Ureter (tissue), 1 donor: ENCODE data around the gene SAFB. TPM values are rescaled to one million over a fixed set of nuclear protein-coding genes. Genes with fewer than 3 reads are reported as not detected.
"Not testable (repeated sequence)": the region's sequence is repeated elsewhere in the genome, so short reads cannot be mapped to it uniquely, and the experiment has no call there.

Source experiments
- DNase-seq: peaks from one replicate; pipeline ENCODE4 v3.0.0-alpha.2; 2020; ENCODE audit warnings: low spot score
- total RNA-seq: library from RNA; stranded (reverse); gene quantifications from one replicate; pipeline ENCODE4 v1.2.4, GENCODE V29; 2023
- donor health status: DM: yes; HTN: yes; CAD: no.

Gene SAFB
- total RNA-seq, 1 donor from 2014 or later: 90.0 TPM

DNA sequence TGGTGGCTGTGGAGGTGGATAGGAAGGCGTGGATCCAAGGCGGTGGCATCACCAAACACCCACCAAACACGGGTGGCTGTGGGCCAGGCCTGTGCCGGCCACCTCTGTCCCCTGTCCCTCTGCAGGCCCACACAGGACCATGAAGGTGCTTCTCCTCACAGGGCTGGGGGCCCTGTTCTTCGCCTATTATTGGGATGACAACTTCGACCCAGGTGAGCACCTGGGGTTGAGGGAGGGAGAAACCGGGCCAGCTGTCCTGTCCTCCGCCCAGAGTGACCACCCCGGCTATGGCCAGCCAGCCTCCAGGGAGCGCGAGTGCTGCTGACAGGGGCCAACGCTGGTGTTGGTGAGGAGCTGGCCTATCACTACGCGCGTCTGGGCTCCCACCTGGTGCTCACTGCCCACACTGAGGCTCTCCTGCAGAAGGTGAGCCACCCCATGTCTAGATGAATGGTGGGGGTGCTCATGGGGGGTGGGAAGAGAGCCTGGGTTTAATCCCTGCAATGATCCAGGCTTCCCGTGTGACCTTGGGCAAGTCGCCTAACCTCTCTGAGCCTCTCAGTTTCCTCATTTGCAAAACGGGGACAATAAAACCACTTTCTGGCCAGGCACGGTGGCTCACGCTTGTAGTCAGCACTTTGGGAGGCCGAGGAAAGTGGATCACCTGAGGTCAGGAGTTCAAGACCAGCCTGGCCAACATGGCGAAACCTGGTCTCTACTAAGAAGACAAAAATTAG, 62.0 kb downstream of the SAFB start:
- DNase-seq: no peak

DNA sequence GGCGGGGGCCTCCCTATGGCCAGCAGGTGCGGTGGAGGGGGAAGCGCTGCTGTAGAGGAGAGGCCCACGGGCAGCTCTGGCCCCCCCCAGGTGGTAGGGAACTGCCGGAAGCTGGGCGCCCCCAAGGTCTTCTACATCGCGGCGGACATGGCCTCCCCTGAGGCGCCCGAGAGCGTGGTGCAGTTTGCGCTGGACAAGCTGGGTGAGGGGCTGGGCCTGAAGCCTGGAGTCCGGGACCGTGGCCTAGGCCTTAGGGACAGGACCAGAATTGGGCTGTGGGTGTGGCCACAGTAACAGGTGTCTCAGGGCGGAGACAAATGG, 63.4 kb downstream of the SAFB start:
- DNase-seq: no peak

DNA sequence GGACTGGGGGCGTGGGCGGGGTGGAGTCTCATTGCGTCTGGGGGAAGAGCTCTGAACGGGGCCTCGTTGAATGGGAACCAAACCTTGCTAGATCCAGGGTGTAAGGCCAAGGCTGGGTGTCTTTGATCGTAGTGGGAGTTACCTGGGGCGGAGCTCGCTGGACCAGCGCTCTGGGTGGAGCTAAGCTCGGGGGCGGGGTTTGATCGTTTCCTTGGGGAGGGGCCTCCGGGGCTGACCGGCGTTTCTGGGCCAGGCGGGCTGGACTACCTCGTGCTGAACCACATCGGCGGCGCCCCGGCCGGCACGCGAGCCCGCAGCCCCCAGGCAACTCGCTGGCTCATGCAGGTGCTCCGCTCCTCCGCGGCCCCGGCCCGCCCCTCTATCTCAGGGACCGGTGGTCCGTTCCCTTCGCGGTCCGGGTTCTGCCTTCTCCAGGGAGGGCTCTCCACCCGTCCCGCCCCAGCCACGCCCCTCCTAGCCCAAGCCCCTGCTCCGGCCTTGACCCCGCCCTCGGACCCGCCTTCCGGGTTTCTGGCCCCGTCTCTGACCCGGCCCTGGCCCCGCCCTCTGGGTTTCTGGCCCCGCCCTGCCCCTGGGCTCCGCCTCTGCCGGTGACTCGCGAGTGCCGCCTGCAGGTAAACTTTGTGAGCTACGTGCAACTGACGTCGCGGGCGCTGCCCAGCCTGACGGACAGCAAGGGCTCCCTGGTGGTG, 63.9 kb downstream of the SAFB start:
- DNase-seq: peak; percentile 98

DNA sequence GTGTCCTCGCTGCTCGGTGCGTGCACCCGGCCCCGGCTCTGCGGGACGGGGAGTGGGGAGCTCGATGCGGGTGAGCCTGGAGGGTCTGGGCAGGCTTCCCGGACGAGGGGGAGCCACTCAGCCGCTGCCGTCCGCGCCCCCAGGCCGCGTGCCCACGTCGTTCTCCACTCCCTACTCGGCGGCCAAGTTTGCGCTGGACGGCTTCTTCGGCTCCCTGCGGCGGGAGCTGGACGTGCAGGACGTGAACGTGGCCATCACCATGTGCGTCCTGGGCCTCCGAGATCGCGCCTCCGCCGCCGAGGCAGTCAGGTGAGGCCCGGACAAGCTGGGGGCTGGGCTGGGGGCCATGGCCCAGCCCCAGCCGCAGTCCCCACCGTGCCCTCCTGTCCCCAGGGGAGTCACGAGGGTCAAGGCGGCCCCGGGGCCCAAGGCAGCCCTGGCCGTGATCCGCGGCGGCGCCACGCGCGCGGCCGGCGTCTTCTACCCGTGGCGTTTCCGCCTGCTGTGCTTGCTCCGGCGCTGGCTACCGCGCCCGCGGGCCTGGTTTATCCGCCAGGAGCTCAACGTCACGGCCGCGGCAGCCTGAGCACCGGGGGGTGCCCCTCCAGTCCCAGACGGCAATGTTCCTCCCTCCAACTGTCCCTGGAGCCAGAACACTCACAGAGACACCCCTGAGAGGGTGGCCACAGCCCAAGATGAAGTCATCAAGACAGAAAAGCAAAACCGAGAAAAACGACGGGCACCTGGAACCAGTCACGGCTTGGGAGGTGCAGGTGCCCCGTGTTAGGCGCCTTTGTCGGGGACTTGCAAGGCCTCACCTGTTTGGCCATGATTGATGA, 64.7 kb downstream of the SAFB start:
- DNase-seq: no peak

GRCh38 chr19:5688262-5688881, 65.5 kb downstream of the SAFB start:
- not testable (repeated sequence) for DNase-seq

- peak; percentile 98 for DNase-seq
Measured at GRCh38 chr19:5690125-5690954, 67.5 kb downstream of the SAFB start, which contains the start of gene RPL36. Gene RPL36 (plus strand): TSS chr19:5690295. CDS start chr19:5690508, 213 bp downstream.

GRCh38 chr19:5690955-5691821, 68.3 kb downstream of the SAFB start:
- peak; percentile 76 for DNase-seq

- no peak for DNase-seq
Measured at GRCh38 chr19:5691822-5692722, 69.2 kb downstream of the SAFB start.

DNA sequence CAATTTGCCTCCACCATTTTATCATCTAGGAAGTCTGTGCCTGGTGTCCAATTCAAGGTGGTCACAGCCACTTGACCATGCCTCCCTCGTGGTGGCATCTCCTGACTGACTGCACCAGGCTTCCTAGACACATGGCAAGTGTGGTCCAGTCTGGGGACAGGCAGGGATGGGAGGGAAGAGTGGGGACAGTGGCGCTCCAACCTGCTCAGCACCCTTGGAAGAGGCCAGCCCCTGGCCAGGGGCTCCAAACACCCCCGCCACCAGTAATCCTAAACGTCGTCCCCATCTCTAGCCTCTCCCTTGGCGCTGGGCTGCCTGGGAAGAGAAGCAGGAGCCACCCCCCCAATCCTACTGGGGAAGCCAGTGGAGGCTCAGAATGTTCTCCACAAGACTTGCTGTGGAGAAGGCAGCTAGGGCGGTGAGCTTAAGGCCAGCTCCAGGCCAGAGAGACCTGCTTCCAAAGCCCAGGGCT, 69.9 kb downstream of the SAFB start:
- DNase-seq: no peak

DNA sequence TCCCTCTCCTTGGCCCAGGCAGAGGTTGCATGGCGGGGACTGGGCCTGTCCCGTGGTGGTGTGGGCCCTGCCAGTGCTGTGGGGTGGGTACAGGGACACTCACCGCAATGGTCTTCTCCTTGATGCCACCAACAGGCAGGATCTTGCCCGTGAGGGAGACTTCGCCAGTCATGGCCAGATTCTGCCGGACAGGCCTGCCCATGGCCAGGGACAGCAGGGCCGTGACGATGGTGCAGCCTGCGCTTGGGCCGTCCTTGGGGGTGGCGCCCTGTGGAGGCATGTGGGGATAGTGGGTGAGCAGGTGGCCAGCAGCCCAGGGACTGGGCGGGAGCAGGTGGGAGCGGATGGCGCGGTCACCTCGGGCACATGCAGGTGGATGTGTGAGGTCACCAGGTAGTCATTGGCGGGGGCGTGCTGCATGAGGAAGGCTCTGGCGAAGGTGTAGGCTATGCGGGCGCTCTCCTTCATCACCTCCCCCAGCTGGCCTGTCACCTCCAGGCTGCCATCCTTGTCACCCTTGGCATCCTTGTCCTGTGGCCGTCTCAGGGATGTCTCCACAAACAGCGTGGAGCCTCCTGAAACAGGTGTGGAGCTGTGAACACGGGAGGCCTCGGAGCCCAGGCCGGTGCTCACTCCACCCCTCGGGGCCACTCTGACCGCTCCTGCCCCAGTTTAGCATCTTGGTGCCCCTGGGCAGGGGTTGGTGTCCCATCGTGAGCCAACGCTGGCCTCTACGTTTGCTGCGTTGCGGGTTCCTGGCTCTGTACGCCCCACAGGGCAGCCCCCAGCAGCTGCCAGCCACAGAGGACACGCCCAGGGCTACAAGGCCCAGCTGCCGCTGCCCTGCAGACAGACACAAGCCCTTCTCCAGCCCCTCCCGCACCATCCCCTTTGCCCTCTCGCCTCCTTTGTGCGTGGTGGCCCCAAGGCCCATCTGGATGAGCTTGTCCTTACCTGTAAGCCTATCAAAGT, 70.6 kb downstream of the SAFB start:
- DNase-seq: no peak

GRCh38 chr19:5694167-5694955, 71.5 kb downstream of the SAFB start:
- no peak for DNase-seq

DNA sequence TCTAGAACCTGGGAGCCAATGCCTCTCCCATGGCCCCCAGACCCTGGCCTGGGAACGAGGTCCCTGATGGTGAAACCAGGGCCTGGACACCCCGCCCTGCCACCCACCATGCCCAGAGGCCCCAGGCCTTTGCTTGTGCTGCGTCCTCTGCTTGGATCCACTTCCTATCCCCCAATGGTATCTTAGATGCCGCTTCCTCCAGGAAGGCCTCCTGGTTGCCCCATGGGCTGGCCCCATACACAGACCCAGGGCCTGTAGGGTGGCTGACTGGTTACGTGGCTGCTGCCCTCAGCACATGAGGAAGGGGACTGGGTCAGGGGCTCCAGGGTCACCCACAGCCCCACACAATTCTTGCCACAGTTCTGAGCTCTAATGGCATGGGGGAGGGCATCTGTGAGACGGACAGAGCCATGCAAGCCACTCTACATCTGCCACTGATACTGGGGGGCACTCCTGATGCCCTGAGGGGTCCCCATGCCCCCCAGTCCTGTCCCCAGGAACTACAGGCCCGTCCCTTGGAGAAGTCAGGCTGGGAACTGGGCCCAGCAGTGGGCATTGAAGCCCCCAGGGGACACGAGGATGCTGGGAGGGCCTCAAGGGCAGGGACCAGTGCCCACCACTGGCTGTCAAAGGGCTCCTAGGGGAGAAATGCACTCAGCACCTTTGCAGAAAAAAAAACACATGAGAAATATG, 72.2 kb downstream of the SAFB start:
- no peak for DNase-seq

DNA sequence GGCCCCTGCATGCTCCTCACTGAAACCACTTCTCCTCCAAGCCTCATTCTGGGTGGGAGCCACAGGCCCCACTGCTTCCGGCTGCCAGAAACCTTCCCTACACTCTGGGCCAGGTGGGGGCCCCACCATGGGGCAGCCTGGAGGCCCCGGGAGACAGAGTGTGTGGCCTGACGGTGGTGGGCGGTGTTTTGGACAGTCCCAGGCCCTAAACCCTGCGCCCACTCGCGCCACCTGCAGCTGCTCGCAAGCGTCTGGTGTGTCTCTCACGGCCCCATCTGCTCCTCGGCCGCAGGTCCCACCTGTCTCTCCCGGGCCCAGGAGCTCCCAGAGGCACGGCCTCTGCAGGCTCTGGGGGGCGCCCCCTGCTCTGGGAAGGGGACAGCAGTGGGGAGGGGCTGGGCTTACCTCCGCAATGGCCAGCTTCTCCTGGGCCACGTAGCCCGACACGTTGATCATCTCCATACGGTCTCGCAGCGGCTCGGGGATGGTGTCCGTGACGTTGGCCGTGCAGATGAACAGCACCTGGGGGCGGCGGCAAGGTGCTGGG, 72.8 kb downstream of the SAFB start:
- no peak for DNase-seq

- DNase-seq: no peak
Measured at GRCh38 chr19:5696196-5697021, 73.5 kb downstream of the SAFB start.
